Epithelial cell of esophagus (primary cell): ENCODE measurements around the gene EMC8.
"Not testable (repeated sequence)": the region's sequence is repeated elsewhere in the genome, so short reads cannot be mapped to it uniquely, and the experiment has no call there.

ENCODE experiments used
- DNase-seq: peaks from one replicate; pipeline ENCODE4 v3.0.0; 2010; ENCODE audit warnings: low read depth
- H3K4me3 ChIP-seq: 2 replicates; pipeline ENCODE4 v1.5.1; 2011; ENCODE audit warnings: mild to moderate bottlenecking, low read length, control low read depth
- TF ChIP-seq, protein P1 (sequence below): IDR thresholded peaks from 2 replicates; pipeline ENCODE4 v1.5.1; 2011; ENCODE audit warnings: low read depth, mild to moderate bottlenecking, low read length, control low read depth, inconsistent platforms; ENCODE audit not compliant: insufficient read depth; ENCODE audit errors: missing control alignments

The EMC8 gene

DNA sequence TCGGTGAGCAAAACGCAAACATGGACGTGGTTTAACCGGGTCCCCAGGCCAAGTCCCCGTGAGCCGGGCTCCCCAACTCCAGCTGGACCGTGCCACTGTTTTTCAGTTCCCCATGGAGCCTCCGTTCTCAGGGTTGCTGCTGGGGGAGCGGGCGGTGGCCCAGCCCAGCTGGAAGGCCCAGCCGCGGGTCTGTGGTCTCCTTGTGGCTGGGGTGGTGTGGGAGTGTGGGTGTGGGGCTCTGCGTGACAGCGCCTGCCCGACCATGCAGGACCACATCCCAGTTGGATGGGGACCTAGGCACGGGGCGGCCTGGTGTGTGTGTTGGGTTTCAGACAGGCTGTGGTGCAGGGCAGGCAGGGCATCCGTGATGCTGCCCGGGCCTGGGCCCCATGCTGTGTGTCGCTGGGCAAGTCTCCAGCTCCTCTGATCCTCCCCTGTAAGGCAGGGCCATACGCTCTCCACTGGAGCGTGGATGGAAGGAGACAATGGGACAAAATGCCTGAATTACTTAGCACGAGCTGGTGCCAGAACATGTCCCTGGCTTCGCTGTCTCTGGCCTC lies 40.4 kb upstream of the EMC8 start:
- H3K4me3 ChIP-seq = no peak overlapping the region
- DNase-seq = no peak
- TF ChIP-seq, protein P1, sequence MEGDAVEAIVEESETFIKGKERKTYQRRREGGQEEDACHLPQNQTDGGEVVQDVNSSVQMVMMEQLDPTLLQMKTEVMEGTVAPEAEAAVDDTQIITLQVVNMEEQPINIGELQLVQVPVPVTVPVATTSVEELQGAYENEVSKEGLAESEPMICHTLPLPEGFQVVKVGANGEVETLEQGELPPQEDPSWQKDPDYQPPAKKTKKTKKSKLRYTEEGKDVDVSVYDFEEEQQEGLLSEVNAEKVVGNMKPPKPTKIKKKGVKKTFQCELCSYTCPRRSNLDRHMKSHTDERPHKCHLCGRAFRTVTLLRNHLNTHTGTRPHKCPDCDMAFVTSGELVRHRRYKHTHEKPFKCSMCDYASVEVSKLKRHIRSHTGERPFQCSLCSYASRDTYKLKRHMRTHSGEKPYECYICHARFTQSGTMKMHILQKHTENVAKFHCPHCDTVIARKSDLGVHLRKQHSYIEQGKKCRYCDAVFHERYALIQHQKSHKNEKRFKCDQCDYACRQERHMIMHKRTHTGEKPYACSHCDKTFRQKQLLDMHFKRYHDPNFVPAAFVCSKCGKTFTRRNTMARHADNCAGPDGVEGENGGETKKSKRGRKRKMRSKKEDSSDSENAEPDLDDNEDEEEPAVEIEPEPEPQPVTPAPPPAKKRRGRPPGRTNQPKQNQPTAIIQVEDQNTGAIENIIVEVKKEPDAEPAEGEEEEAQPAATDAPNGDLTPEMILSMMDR = no peak

DNA sequence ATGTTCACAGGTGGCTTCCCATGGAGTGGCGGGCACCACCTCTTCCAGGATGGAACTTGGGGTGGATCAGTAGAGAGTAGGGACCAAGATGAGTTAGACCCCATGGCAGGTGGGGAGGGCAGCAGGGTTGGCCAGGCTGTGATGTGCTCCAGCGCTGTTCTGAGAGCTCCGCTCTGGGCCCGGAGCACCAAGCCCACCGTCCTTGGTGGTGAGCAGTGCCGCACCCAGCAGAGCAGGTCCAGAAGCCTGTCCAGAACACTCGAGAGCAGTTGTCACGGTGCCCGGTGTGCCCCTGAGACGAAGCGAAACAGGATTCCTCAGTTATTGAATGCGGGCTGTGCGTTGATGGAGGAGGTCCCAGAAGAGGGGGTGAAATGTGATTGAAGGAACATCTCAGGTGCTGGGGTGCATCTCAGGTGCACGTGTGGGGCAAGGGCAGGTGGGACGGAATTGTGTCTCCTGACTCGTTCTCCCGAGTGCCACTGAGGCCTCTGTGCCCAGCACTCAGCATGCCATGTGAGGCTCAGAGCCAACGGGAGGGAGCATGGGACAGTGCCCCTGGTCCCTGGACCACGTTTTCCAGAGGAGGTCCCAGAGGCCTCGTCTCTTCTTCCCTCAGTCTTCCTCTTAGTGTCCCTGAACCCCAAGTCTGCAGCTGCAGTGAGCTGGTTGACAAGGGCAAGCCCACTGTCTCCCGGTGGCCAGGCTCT lies 39.7 kb upstream of the EMC8 start:
- TF ChIP-seq, protein P1 = no peak
- H3K4me3 ChIP-seq = no peak overlapping the region
- DNase-seq = no peak

DNA sequence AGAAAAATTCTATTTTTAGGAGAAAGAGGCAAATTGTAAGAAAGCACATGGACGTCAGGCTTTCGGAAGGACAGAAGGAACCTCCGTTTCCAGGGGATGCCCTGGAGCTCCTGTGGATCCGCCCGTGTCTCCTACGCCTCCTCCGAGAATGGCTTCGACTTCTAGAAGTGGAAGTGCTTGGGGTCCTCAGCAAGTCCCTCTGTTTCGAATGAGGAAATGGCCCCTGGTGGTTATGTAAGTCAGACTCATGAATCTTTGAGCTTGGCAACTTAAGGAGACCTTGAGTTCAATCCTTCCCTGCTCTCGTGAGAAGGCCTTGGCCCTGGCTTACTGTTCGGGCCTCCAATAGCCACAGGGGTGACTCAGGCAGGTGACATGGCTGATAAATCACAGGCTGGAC lies 39.0 kb upstream of the EMC8 start:
- TF ChIP-seq, protein P1 = no peak
- DNase-seq = no peak
- H3K4me3 ChIP-seq = no peak overlapping the region

DNA sequence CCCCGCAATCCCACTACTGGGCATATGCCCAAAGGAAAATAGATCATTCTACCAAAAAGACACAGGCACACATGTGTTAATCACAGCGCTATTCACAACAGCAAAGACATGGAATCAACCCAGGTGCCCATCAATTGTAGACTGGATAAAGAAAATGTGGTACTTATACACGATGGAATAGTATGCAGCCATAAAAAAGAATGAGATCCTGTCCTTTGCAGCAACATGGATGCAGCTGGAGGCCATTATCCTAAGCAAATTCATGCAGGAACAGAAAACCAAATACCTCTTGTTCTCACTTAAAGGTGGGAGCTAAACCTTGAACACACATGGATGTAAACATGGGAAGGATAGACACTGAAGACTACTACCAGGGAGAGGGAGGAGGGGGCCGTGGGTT lies 38.3 kb upstream of the EMC8 start:
- not testable (repeated sequence) for H3K4me3 ChIP-seq, DNase-seq

DNA sequence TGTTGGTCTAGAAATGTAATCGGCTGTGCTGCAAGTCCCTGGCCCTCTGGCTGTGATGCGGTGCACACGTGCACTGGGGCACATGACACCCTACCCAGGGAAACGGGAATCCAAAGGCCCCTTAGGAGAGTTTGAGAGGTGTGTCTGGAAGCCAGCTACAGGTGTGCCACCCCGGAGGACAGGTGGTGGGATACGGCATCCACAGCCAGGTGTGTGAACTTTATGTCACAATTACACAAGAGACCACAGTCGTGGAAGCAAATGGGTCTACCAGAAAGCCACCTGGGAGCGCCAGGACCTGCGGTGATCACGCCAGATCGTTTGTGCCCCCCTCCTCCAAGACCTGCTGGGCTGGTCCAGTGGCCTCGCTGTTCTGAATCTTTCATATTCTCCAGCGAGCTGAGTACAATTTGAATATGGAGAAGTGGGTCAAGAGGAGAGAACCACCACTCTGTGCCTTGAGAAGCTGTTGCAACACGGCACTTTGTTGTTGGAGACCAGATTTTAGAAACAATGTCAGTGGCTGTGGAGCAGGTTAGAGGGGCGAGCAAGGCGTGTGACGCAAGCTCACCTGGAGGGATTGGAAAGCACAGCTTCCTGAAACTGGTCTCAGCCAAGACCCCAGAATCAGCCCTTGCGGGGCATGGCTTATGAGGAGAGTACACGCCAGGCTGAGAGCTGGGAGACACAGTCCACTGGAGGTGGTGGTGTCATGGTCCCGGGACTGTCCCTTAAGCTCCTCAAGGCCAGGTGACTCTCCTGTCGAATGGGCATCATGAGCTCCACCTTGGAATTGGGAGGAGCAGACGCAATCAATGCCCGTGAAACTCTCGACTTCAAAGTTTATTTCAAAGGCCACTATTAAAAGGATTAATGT lies 37.6 kb upstream of the EMC8 start:
- TF ChIP-seq, protein P1 = no peak
- no peak overlapping the region for H3K4me3 ChIP-seq
- DNase-seq = no peak

DNA sequence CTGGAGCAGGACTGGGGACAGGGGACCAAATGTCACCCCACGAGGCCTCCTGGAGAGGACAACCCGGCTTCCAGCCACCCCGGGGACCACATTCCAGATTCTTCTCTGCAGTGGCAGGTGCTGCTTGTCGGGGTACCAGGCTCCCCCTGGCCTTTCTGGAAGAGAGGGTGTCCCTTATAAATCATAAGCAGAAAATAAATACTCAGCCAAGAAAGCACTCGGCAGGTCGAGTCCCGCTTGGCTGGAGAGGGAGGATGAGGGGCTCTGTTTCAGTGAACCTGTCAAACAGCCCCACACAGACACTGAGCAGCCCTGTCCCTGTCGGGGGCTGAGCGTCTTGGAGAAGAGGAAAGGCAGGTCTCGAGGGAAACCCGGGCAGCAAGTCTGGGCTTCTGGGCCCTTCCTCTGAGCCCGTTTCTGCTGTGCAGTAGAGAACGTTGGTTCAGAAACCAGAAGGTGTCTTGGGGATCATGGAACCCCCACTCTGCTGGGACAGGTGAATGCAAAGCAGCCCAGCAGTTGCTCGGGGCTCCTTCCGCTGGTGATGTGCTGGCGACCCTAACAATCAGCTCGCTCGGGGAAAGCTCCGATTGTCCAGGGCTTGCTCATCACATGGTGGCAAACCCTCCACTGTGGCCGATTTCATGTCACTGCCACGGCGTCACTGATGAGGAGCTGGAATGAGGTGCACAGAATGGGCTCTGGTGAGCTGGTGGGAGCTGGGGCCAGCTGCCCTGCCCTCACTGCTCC lies 36.8 kb upstream of the EMC8 start:
- DNase-seq = no peak
- TF ChIP-seq, protein P1 = no peak
- H3K4me3 ChIP-seq = no peak overlapping the region

DNA sequence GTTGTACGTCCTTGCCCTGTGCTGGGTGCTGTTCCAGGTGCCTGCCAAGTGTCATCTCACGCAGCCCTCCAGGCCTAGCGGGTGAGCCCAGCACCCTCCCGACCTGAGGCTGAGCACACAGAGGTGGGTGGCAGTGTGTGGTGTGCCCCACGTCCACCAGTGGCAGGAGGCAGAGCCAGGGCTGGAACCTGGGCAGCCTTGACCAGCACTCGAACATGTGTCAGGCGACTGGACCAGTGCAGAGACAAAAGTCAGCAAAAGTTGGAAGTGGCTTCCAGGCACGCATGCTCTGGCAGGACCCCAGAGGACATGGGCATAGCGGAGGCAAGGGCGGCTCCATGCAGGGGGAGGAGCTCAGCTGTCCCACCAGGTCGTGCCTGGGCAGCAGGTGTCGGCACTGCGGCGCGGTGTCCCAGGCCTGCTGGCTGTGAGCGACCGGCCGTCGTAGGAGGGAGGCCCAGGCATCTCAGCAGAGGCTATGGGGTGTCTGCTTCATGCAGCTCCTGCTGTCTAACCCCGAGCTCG lies 35.9 kb upstream of the EMC8 start:
- TF ChIP-seq, protein P1 = no peak
- no peak for DNase-seq
- no peak overlapping the region for H3K4me3 ChIP-seq
